ENCODE data around the gene BRPF1. TPM values are rescaled to one million over a fixed set of nuclear protein-coding genes. Genes with fewer than 3 reads are reported as not detected.

The BRPF1 gene
- total RNA-seq, 1 donor from 2014 or later: 23.7 TPM

GRCh38 chr3:9757427-9757826 is 25.9 kb downstream of the BRPF1 start:
- Histone ChIP-seq H3K27me3 (no peaks in the 10 kb centered on the region), H3K4me3 (no peak overlapping the region), H3K9me3 (no peaks in the 10 kb centered on the region), H3K4me1 (peaks cover 8% of the 10 kb centered on the region), H3K36me3 (peaks cover 77% of the 10 kb centered on the region), H3K27ac (no peak overlapping the region)
- intact Hi-C loops (cut with DNase I): no loop called here
- TF ChIP-seq, protein P1, sequence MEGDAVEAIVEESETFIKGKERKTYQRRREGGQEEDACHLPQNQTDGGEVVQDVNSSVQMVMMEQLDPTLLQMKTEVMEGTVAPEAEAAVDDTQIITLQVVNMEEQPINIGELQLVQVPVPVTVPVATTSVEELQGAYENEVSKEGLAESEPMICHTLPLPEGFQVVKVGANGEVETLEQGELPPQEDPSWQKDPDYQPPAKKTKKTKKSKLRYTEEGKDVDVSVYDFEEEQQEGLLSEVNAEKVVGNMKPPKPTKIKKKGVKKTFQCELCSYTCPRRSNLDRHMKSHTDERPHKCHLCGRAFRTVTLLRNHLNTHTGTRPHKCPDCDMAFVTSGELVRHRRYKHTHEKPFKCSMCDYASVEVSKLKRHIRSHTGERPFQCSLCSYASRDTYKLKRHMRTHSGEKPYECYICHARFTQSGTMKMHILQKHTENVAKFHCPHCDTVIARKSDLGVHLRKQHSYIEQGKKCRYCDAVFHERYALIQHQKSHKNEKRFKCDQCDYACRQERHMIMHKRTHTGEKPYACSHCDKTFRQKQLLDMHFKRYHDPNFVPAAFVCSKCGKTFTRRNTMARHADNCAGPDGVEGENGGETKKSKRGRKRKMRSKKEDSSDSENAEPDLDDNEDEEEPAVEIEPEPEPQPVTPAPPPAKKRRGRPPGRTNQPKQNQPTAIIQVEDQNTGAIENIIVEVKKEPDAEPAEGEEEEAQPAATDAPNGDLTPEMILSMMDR (IDR thresholded peaks at IDR 0.05): no peak
- DNase-seq (no peak), ATAC-seq (no peak)

DNA sequence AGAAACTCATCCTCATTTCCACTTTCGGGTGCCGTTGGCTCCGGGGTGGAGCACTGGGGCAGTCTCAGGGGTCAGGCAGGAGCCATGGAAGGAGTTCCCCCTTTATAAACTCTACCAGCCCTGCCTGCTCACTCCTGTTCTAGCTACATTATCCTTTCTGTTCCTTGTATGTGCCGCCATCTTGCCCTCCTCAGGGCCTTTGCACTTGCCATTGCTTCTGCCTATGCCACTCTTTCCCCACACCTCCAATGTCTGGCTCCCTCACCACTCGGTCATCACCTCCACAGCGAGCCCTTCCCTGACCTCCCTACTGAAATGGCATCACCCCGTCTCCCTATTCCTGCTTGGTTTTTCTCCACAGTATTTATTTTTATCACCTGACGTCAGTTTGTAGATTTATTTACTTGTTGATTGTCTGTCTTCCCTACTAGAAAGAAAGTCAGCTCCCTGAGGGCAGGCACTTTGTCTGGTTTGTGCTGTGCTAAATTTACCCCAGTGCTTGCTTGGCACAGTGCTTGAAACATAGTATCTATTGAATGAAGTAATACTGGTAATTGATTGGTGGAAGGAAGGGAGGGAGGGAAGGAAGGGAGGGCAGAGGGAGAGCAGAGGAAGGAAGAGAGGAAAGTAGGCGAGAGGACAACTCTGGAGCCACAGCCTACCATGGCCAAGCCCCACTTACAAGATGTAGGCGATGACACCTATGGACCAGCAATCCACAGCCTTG is 29.4 kb downstream of the BRPF1 start:
- no peak overlapping the region for H3K27ac ChIP-seq
- no peaks in the 10 kb centered on the region for H3K4me1 ChIP-seq
- H3K36me3 ChIP-seq: peaks cover 72% of the 10 kb centered on the region
- DNase-seq (no peak), ATAC-seq (no peak)
- H3K4me3 ChIP-seq: no peak overlapping the region
- no peaks in the 10 kb centered on the region for H3K9me3 ChIP-seq
- intact Hi-C loops (cut with DNase I): no loop called here
- TF ChIP-seq, protein P1 (IDR thresholded peaks at IDR 0.05): no peak
- no peaks in the 10 kb centered on the region for H3K27me3 ChIP-seq

GRCh38 chr3:9761919-9762318 is 30.4 kb downstream of the BRPF1 start:
- TF ChIP-seq, protein P1 (IDR thresholded peaks at IDR 0.05): no peak
- ATAC-seq: no peak
- H3K4me3 ChIP-seq: no peak overlapping the region
- intact Hi-C loops (cut with DNase I): no loop called here
- peaks cover 67% of the 10 kb centered on the region for H3K36me3 ChIP-seq
- H3K9me3 ChIP-seq: no peaks in the 10 kb centered on the region
- no peaks in the 10 kb centered on the region for H3K4me1 ChIP-seq
- H3K27ac ChIP-seq: no peak overlapping the region
- DNase-seq: no peak
- no peaks in the 10 kb centered on the region for H3K27me3 ChIP-seq

DNA sequence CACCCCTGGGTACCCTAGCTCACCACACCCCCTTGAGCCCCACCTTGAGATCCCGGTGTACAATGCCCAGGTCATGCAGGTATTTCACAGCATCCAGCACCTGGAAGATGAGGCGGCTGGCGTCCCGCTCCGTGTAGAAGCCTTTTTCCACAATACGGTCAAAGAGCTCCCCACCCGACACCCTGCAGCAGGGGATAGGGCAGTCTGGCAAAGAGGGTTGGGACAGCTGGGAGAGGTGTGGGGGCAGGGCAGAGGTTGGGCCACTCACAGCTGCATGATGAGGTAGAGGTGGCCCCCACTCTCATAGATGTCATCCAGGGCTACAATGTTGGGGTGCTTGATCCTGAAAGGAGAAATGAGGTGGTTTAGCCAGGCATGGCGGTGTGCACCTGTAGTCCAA is 31.3 kb downstream of the BRPF1 start:
- no peak for DNase-seq
- intact Hi-C loops (cut with DNase I): no loop called here
- Histone ChIP-seq H3K9me3 (no peaks in the 10 kb centered on the region), H3K4me3 (no peak overlapping the region), H3K4me1 (peaks cover 4% of the 10 kb centered on the region), H3K27me3 (no peaks in the 10 kb centered on the region), H3K36me3 (peaks cover 57% of the 10 kb centered on the region), H3K27ac (no peak overlapping the region)
- TF ChIP-seq, protein P1 (IDR thresholded peaks at IDR 0.05): no peak
- no peak for ATAC-seq

DNA sequence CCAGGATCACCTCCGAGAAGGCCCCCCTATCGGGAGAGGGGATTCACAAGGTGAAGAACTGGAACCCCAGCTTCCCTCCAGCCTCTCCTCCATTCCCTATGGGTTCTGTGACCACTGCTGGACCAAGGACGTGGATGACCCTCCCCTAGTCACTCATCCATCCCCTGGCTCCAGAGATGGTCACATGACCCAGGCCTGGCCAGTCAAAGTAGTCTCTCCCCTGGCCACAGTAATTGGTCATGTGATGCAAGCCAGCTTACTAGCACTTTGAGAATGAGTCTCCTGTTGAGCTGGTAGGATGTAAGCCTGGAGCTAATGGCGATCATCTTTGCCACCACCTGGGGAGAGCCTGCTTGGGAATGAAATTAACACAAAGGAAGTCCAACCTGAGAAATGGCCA is 34.3 kb downstream of the BRPF1 start:
- Histone ChIP-seq H3K9me3 (no peaks in the 10 kb centered on the region), H3K27ac (no peak overlapping the region), H3K27me3 (no peaks in the 10 kb centered on the region), H3K4me1 (peaks cover 22% of the 10 kb centered on the region), H3K36me3 (peaks cover 28% of the 10 kb centered on the region), H3K4me3 (no peak overlapping the region)
- ATAC-seq (no peak), DNase-seq (no peak)
- TF ChIP-seq, protein P1 (IDR thresholded peaks at IDR 0.05): no peak
- intact Hi-C loops (cut with DNase I): no loop called here

Data from upper lobe of right lung (tissue), 1 donor.